HEK293 (cell line): ENCODE data around the gene SPDYC.

Experiments used
- TRIM28 ChIP-seq: IDR thresholded peaks from 2 replicates; pipeline ENCODE4 v1.6.1; 2011; ENCODE audit warnings: low read length, control low read depth, borderline replicate concordance
- ZBTB17 ChIP-seq: fragments of 450-650 bp; formaldehyde crosslinking; IDR thresholded peaks from 2 replicates; pipeline ENCODE4 v1.5.1; 2016; ENCODE audit warnings: missing biosample characterization, missing genetic modification characterization
- ZNF146 ChIP-seq: fragments of 450-650 bp; formaldehyde crosslinking; IDR thresholded peaks from 2 replicates; pipeline ENCODE4 v1.5.1; 2016; ENCODE audit warnings: missing biosample characterization, missing genetic modification characterization
- TF ChIP-seq, protein P1 (sequence below): fragments of 450-650 bp; formaldehyde crosslinking; IDR thresholded peaks from 2 replicates; pipeline ENCODE4 v1.5.1; 2016; ENCODE audit warnings: missing biosample characterization, missing genetic modification characterization
- TF ChIP-seq, protein P2 (sequence below): fragments of 450-650 bp; formaldehyde crosslinking; IDR thresholded peaks from 2 replicates; pipeline ENCODE4 v1.5.1; 2016; ENCODE audit warnings: missing biosample characterization, missing genetic modification characterization

DNA sequence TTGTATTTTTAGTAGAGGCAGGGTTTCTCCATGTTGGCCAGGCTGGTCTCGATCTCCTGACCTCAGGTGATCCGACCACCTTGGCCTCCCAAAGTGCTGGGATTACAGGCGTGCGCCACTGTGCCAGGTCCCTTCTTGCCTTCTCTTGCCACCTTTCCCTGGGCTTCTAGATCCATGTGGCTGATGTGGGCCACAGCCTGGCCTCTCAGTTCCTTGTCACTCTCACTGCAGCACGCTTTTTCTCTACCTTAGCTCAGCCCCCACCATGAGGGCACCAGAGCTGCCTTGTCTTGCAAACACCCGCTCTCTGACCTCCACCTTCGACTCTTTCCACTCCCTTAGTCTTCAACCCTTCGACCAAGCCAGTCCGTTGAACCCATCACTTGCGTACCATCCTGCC, 19.2 kb downstream of the SPDYC start:
- TF ChIP-seq TRIM28 (no peak), ZBTB17 (tag by site-specific recombination) (no peak), ZNF146 (no peak)
- TF ChIP-seq, protein P1, sequence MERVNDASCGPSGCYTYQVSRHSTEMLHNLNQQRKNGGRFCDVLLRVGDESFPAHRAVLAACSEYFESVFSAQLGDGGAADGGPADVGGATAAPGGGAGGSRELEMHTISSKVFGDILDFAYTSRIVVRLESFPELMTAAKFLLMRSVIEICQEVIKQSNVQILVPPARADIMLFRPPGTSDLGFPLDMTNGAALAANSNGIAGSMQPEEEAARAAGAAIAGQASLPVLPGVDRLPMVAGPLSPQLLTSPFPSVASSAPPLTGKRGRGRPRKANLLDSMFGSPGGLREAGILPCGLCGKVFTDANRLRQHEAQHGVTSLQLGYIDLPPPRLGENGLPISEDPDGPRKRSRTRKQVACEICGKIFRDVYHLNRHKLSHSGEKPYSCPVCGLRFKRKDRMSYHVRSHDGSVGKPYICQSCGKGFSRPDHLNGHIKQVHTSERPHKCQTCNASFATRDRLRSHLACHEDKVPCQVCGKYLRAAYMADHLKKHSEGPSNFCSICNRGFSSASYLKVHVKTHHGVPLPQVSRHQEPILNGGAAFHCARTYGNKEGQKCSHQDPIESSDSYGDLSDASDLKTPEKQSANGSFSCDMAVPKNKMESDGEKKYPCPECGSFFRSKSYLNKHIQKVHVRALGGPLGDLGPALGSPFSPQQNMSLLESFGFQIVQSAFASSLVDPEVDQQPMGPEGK (tag by site-specific recombination): no peak
- TF ChIP-seq, protein P2, sequence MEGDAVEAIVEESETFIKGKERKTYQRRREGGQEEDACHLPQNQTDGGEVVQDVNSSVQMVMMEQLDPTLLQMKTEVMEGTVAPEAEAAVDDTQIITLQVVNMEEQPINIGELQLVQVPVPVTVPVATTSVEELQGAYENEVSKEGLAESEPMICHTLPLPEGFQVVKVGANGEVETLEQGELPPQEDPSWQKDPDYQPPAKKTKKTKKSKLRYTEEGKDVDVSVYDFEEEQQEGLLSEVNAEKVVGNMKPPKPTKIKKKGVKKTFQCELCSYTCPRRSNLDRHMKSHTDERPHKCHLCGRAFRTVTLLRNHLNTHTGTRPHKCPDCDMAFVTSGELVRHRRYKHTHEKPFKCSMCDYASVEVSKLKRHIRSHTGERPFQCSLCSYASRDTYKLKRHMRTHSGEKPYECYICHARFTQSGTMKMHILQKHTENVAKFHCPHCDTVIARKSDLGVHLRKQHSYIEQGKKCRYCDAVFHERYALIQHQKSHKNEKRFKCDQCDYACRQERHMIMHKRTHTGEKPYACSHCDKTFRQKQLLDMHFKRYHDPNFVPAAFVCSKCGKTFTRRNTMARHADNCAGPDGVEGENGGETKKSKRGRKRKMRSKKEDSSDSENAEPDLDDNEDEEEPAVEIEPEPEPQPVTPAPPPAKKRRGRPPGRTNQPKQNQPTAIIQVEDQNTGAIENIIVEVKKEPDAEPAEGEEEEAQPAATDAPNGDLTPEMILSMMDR (tag by site-specific recombination): no peak
